Smooth muscle cell (in vitro differentiated cells): ENCODE results near the gene THOC6. TPM values are rescaled to one million over a fixed set of nuclear protein-coding genes. Genes with fewer than 3 reads are reported as not detected.
"Not testable (repeated sequence)": the region's sequence is repeated elsewhere in the genome, so short reads cannot be mapped to it uniquely, and the experiment has no call there.

Source experiments
- DNase-seq: peaks from one replicate; lab custom pipeline; 2025; ENCODE audit not compliant: unreplicated experiment; lab: John Stamatoyannopoulos, UW
- H2AFZ ChIP-seq: fragments of 200-600 bp; sonication (generic); 2 replicates; pipeline ENCODE4 v1.6.0; 2016; ENCODE audit warnings: antibody characterized with exemption, low read depth, mild to moderate bottlenecking
- H3F3A ChIP-seq: fragments of 200-600 bp; sonication (generic); 2 replicates; pipeline ENCODE4 v1.6.0; 2017; ENCODE audit warnings: antibody characterized with exemption, low read depth
- H3K27ac ChIP-seq: fragments of 200-600 bp; sonication (generic); 2 replicates; pipeline ENCODE4 v1.5.1; 2016; ENCODE audit warnings: low read depth, mild to moderate bottlenecking
- H3K27me3 ChIP-seq: fragments of 200-600 bp; sonication (generic); 2 replicates; pipeline ENCODE4 v1.6.1; 2016; ENCODE audit warnings: low read depth, mild to moderate bottlenecking
- H3K36me3 ChIP-seq: fragments of 200-600 bp; sonication (generic); 2 replicates; pipeline ENCODE4 v1.5.1; 2016; ENCODE audit warnings: low read depth
- H3K4me1 ChIP-seq: fragments of 200-600 bp; sonication (generic); 2 replicates; pipeline ENCODE4 v1.5.1; 2016; ENCODE audit warnings: low read depth
- H3K4me2 ChIP-seq: fragments of 200-600 bp; sonication (generic); 2 replicates; pipeline ENCODE4 v1.6.0; 2016; ENCODE audit warnings: mild to moderate bottlenecking
- H3K4me3 ChIP-seq: fragments of 200-600 bp; sonication (generic); 2 replicates; pipeline ENCODE4 v1.5.1; 2016; ENCODE audit warnings: mild to moderate bottlenecking
- H3K79me2 ChIP-seq: fragments of 200-600 bp; sonication (generic); 2 replicates; pipeline ENCODE4 v1.6.0; 2016; ENCODE audit warnings: low read depth, mild to moderate bottlenecking
- H3K9ac ChIP-seq: fragments of 200-600 bp; sonication (generic); 2 replicates; pipeline ENCODE4 v1.6.0; 2016; ENCODE audit warnings: low read depth
- H3K9me3 ChIP-seq: fragments of 200-600 bp; sonication (generic); replicated peaks from 2 replicates; pipeline ENCODE4 v1.5.1; 2016; ENCODE audit warnings: low read depth
- H4K20me1 ChIP-seq: fragments of 200-600 bp; sonication (generic); 2 replicates; pipeline ENCODE4 v1.6.0; 2016; ENCODE audit warnings: low read depth
- CTCF ChIP-seq: fragments of 200-600 bp; sonication (generic); IDR thresholded peaks from 2 replicates; pipeline ENCODE4 v1.5.1; 2017; ENCODE audit warnings: borderline replicate concordance, mild to moderate bottlenecking, antibody characterized with exemption; ENCODE audit not compliant: insufficient read depth, poor library complexity, severe bottlenecking
- WGBS: methylation state at CpG from one replicate; pipeline ENCODE4 v1.1.7; 2016; ENCODE audit warnings: low lambda C conversion rate; 5-methylcytosine and 5-hydroxymethylcytosine counted together
- polyA plus RNA-seq: library from polyadenylated mRNA; unstranded; fragments of >200 nt; fragmentation: Nextera tagmentation; extraction: Ambion mirVana; gene quantifications from 2 replicates; pipeline ENCODE4 v1.2.1, GENCODE V29; 2016
- total RNA-seq: library from RNA; depleted of rRNA; stranded (reverse); fragments of >200 nt; gene quantifications from 2 replicates; pipeline ENCODE4 v1.2.3, GENCODE V29; 2014

Gene THOC6
- total and polyA plus RNA-seq, 2 experiments from 2014 or later = 28.9 to 59.4 TPM

GRCh38 chr16:3051494-3051893 is 27.7 kb downstream of the THOC6 start:
- no peak for TF ChIP-seq CTCF
- H3K9ac ChIP-seq = no peak overlapping the region

GRCh38 chr16:3052571-3053329 is 28.9 kb downstream of the THOC6 start:
- not testable (repeated sequence) for H3F3A ChIP-seq, H3K4me2 ChIP-seq, H3K36me3 ChIP-seq, H2AFZ ChIP-seq, DNase-seq, H4K20me1 ChIP-seq, H3K4me3 ChIP-seq, H3K9me3 ChIP-seq, H3K79me2 ChIP-seq, H3K4me1 ChIP-seq, H3K27ac ChIP-seq, H3K9ac ChIP-seq
- H3K27me3 ChIP-seq = peaks cover 19% of the 10 kb centered on the region
- 87% methylated on average over 12 of the region's 12 CpGs for WGBS

More at GRCh38 chr16:3051494-3051893, 27.7 kb downstream of the THOC6 start:
- 82% methylated on average over 9 of the region's 9 CpGs for WGBS
- Histone ChIP-seq H3F3A (no peaks in the 10 kb centered on the region), H3K4me1 (no peaks in the 10 kb centered on the region), H3K4me3 (no peak overlapping the region), H3K36me3 (no peaks in the 10 kb centered on the region), H3K27me3 (peaks cover 31% of the 10 kb centered on the region), H4K20me1 (no peaks in the 10 kb centered on the region), H3K9me3 (no peaks in the 10 kb centered on the region), H2AFZ (no peak overlapping the region), H3K4me2 (no peak overlapping the region), H3K79me2 (no peaks in the 10 kb centered on the region), H3K27ac (no peak overlapping the region)
- no peak for DNase-seq

GRCh38 chr16:3053330-3053710 is 29.5 kb downstream of the THOC6 start:
- not testable (repeated sequence) for H3K9me3 ChIP-seq, H3K27ac ChIP-seq, H3K4me3 ChIP-seq, H3K9ac ChIP-seq, H3F3A ChIP-seq, H2AFZ ChIP-seq, DNase-seq, H3K4me2 ChIP-seq, H3K36me3 ChIP-seq, H3K4me1 ChIP-seq, H4K20me1 ChIP-seq, H3K79me2 ChIP-seq
- WGBS = 88% methylated on average over 13 of the region's 13 CpGs
- H3K27me3 ChIP-seq = peaks cover 13% of the 10 kb centered on the region

- H3K4me2 ChIP-seq = no peak overlapping the region
Measured at GRCh38 chr16:3054965-3055733, 31.3 kb downstream of the THOC6 start.

GRCh38 chr16:3055734-3056115 is 31.9 kb downstream of the THOC6 start:
- H3K4me2 ChIP-seq, H3K9me3 ChIP-seq, H3K4me3 ChIP-seq, H3K9ac ChIP-seq, H2AFZ ChIP-seq, DNase-seq, H3K27me3 ChIP-seq, H3F3A ChIP-seq, H4K20me1 ChIP-seq, H3K4me1 ChIP-seq, H3K36me3 ChIP-seq, H3K79me2 ChIP-seq, H3K27ac ChIP-seq: not testable (repeated sequence)
- WGBS = 85% methylated on average over 8 of the region's 9 CpGs

More at GRCh38 chr16:3054965-3055733, 31.3 kb downstream of the THOC6 start:
- Histone ChIP-seq H3F3A (peaks cover 4% of the 10 kb centered on the region), H2AFZ (no peak overlapping the region), H3K4me1 (peaks cover 7% of the 10 kb centered on the region), H3K9me3 (no peaks in the 10 kb centered on the region), H3K79me2 (no peaks in the 10 kb centered on the region), H3K4me3 (no peak overlapping the region), H3K27me3 (no peaks in the 10 kb centered on the region), H3K27ac (no peak overlapping the region), H3K9ac (no peak overlapping the region), H4K20me1 (peaks cover 9% of the 10 kb centered on the region), H3K36me3 (no peaks in the 10 kb centered on the region)
- TF ChIP-seq CTCF = no peak
- WGBS = 94% methylated on average over 17 of the region's 17 CpGs
- no peak for DNase-seq
